SK-N-MC (cell line): ENCODE measurements around the gene PDCD1LG2.

ENCODE experiments used
- DNase-seq: peaks from one replicate; pipeline ENCODE4 v3.0.0-alpha.2; 2011; ENCODE audit warnings: low read depth, low spot score
- H3K27ac ChIP-seq: fragments of 200-600 bp; sonication (generic); 2 replicates; pipeline ENCODE4 v1.5.1; 2016; ENCODE audit warnings: mixed run types
- H3K36me3 ChIP-seq: fragments of 200-600 bp; sonication (generic); 2 replicates; pipeline ENCODE4 v1.6.1; 2017; ENCODE audit warnings: antibody characterized with exemption, low read length, mixed read lengths; ENCODE audit not compliant: insufficient read depth
- H3K4me3 ChIP-seq: fragments of 200-600 bp; sonication (generic); 2 replicates; pipeline ENCODE4 v1.5.1; 2016
- H3K9ac ChIP-seq: fragments of 200-600 bp; sonication (generic); 2 replicates; pipeline ENCODE4 v1.8.0; 2017; ENCODE audit warnings: mixed run types, mixed read lengths; ENCODE audit not compliant: insufficient read length
- H3K9me3 ChIP-seq: fragments of 200-600 bp; sonication (generic); 2 replicates; pipeline ENCODE4 v1.6.1; 2017; ENCODE audit warnings: low read depth, mild to moderate bottlenecking, antibody characterized with exemption, low read length, moderate library complexity, mixed read lengths
- EZH2 ChIP-seq: fragments of 200-600 bp; sonication (generic); IDR thresholded peaks from one replicate; pipeline ENCODE4 v1.6.1; 2017; ENCODE audit warnings: antibody characterized with exemption
- FOXP2 ChIP-seq: optimal IDR thresholded peaks from 2 replicates; pipeline ENCODE3; 2011; ENCODE audit warnings: mild to moderate bottlenecking, moderate library complexity; ENCODE audit not compliant: insufficient read depth; ENCODE audit errors: extremely low read length, control extremely low read depth
- POLR2AphosphoS5 ChIP-seq: IDR thresholded peaks from 2 replicates; pipeline ENCODE4 v1.6.1; 2012; ENCODE audit warnings: mild to moderate bottlenecking, low read depth, low read length, borderline replicate concordance

Gene PDCD1LG2

DNA sequence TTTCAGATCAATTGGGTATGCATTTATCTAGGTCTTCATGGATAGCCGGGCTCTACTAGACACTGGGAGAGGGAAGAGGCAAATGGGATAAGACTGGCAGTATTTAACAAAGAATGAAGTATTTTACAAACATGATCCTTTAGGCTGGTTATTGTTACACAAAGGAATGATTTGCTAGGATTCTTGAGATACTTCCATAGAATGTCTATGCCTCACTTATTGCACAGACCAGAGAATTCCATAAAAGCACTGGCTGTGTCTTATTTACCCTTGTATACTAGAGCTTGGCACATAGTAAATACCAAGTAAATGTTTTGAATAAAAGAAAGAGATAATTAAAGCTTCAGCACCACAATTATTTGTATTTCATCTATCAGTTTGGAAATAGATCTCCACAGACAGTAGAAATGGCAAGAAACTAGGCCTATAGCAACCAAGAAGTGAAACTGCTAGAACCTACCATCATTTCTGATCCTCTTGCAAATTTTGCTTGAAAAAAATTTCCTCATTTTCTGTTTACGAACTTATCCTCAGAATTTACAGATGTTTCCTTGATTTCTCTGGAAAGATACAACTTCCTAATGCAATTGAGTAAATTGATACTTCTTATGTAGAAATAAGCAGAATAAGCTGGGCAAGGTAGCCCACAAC lies 3.8 kb downstream of the PDCD1LG2 start:
- DNase-seq: no peak
- Histone ChIP-seq H3K36me3 (no peaks in the 10 kb centered on the region), H3K9me3 (no peaks in the 10 kb centered on the region), H3K4me3 (no peak overlapping the region), H3K27ac (no peak overlapping the region), H3K9ac (no peak overlapping the region)
- no peak for TF ChIP-seq EZH2
- no peak for TF ChIP-seq FOXP2
- no peak for TF ChIP-seq POLR2AphosphoS5

GRCh38 chr9:5514617-5515260 lies 4.4 kb downstream of the PDCD1LG2 start:
- no peaks in the 10 kb centered on the region for H3K9me3 ChIP-seq
- no peak overlapping the region for H3K27ac ChIP-seq
- H3K36me3 ChIP-seq: no peaks in the 10 kb centered on the region
- DNase-seq: no peak
- H3K9ac ChIP-seq: no peak overlapping the region
- H3K4me3 ChIP-seq: no peak overlapping the region
- TF ChIP-seq FOXP2 (no peak), EZH2 (no peak), POLR2AphosphoS5 (no peak)

DNA sequence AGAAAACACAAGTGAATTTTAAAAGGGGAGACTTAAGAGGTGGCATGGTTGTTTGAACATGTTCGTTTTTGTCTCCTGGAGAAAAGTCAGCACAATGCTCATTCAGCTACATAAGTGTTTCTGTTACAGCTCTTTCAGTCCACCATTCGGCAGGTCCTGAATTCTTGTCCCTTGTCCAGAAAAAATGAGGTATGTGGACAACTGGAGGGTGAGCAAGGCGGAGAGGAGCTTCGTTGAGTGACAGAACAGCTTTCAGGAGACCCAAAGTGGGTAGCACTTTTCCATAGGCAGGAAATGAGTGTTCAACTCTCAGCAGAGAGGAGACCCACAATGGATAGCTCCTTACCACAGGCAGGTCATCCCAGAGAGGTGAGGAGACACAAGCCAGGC lies 4.9 kb downstream of the PDCD1LG2 start:
- Histone ChIP-seq H3K36me3 (no peaks in the 10 kb centered on the region), H3K27ac (no peak overlapping the region), H3K9ac (no peak overlapping the region), H3K4me3 (no peak overlapping the region), H3K9me3 (no peaks in the 10 kb centered on the region)
- no peak for DNase-seq
- no peak for TF ChIP-seq EZH2
- no peak for TF ChIP-seq FOXP2
- TF ChIP-seq POLR2AphosphoS5: no peak

DNA sequence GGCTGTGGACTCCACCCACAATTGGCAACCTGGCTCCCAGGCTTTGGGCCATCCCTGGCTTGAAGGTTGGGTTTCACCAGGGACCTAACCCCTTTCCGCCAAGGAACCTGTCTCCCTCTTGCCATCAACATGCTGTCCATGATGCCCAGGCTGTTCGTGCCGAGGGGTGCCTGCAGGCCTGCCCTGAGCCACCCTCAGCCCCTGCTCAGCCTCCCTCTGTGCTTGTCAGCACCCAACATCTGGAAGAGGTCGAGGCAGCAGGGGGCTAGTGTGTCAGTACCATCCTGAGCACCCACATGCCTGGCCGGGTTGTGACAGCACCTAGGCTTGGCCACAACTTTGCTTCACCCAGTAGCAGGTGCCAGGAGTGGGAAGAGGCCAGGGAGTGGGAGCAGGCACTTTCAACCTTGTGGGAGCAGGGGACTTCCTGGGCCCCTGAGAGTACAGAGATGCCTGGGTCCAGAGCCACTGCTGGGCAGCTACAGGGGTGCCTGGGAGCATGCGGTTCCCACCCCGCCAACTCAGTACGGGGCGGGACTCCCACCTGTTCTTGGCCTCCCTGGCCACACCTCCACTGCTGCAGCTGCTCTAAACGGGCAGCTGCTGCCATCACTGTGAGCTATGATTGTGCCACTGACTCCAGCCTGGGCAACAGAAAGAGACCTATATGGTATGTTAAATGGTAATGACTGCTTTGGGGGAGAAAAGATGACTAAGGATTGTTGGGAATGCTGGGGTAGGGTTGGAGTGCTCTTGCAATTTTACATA lies 6.3 kb downstream of the PDCD1LG2 start:
- Histone ChIP-seq H3K4me3 (no peak overlapping the region), H3K9me3 (no peaks in the 10 kb centered on the region), H3K9ac (no peak overlapping the region), H3K36me3 (no peaks in the 10 kb centered on the region), H3K27ac (no peak overlapping the region)
- no peak for DNase-seq
- TF ChIP-seq EZH2 (no peak), POLR2AphosphoS5 (no peak), FOXP2 (no peak)

DNA sequence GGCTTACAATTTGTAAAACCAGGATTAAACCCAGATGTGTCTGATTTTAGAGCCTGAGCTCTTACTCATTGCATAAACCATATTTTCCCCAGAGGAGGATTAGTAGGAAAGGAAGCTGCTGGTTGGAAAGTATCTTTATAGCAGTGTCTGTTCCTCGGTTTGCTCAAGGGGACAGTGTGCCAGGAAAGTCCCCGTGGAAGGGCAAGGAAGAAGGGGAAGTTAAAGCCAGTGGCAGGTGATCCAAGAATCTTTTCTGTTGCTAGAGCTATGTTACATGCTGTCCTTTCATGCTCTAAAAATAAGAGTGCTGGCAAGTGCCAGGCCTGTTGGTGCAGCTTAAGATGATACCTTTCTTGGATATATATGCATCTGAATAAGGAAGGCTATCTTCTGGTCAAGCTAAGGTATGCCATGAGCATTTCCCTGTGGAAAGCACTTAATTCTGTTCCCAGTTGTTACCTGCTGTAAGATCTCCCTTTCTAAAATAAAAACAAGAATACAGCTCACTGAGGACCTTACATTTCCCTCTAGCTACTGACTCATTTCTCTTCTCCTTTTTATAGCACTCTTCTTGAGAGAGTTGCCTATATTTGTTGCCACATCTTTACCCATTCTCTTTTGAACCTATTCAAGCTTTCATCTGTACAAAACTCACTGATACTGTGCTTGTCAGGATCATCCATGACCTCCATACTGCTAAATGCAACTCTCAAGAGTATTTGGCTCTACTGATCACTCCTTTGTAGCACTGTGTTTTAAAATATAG lies 8.0 kb downstream of the PDCD1LG2 start:
- no peak for DNase-seq
- H3K36me3 ChIP-seq: no peaks in the 10 kb centered on the region
- no peaks in the 10 kb centered on the region for H3K9me3 ChIP-seq
- no peak overlapping the region for H3K4me3 ChIP-seq
- TF ChIP-seq EZH2 (no peak), FOXP2 (no peak), POLR2AphosphoS5 (no peak)
- H3K27ac ChIP-seq: no peak overlapping the region
- H3K9ac ChIP-seq: no peak overlapping the region

DNA sequence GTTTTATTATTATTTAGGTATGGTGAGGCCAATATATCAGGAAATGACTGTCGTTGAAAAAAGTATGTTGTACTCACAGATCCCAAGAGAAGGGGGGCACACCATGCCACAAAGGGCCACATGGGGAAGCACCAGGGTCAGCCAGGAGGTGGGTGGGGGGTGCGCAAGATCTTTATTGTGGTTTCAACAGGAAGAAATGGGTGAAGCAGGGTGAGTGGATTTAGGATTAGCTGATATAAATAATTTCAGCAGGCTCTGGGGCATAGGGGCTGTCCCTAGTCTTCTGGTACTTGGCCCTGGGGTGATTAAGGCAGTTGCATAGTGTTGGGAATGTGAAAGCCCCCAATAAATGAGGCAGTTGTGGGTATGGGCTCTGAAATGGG lies 8.6 kb downstream of the PDCD1LG2 start:
- Histone ChIP-seq H3K4me3 (no peak overlapping the region), H3K36me3 (no peaks in the 10 kb centered on the region), H3K9me3 (no peaks in the 10 kb centered on the region), H3K9ac (no peak overlapping the region), H3K27ac (no peak overlapping the region)
- no peak for DNase-seq
- TF ChIP-seq EZH2: no peak
- no peak for TF ChIP-seq POLR2AphosphoS5
- no peak for TF ChIP-seq FOXP2

GRCh38 chr9:5524090-5524489 lies 13.8 kb downstream of the PDCD1LG2 start:
- TF ChIP-seq POLR2AphosphoS5 (no peak), EZH2 (no peak), FOXP2 (no peak)
- Histone ChIP-seq H3K9ac (no peak overlapping the region), H3K9me3 (no peaks in the 10 kb centered on the region), H3K36me3 (no peaks in the 10 kb centered on the region), H3K4me3 (no peak overlapping the region), H3K27ac (no peak overlapping the region)
- DNase-seq: no peak

DNA sequence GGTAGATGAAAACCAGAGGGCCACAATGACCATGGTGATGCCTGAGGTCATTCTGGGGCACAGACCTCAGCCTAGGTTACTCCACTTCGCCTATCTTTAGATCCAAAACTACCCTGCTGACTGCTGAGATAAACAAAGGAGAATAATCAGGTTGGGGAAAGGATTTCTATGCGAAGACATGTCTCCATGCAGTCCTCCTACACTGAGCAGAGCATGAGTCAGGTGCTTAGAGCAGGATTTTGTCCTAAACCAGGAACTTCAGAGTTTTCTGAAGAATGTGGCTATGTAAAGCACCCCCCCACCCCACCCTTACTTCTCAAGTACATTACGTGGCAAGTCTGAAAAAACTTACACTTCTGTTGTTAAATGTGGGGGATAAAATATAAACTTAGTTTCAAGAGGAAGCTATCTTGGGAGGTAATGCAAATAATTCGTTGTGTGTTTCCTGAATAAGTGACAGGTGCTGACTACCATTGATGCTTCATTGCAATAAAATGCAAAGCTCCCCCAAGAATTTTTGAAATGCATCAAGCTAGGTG lies 19.4 kb downstream of the PDCD1LG2 start:
- Histone ChIP-seq H3K9ac (no peak overlapping the region), H3K36me3 (no peaks in the 10 kb centered on the region), H3K4me3 (no peak overlapping the region), H3K9me3 (no peaks in the 10 kb centered on the region), H3K27ac (no peak overlapping the region)
- TF ChIP-seq FOXP2: no peak
- TF ChIP-seq EZH2: no peak
- no peak for TF ChIP-seq POLR2AphosphoS5
- DNase-seq: no peak
